Epidermal melanocyte (primary cell): ENCODE data around the gene KCNK16.

Experiments
- DNase-seq: peaks from one replicate; pipeline ENCODE4 v3.0.0; 2011; ENCODE audit warnings: low spot score; ENCODE audit not compliant: insufficient read length

The KCNK16 gene

DNA sequence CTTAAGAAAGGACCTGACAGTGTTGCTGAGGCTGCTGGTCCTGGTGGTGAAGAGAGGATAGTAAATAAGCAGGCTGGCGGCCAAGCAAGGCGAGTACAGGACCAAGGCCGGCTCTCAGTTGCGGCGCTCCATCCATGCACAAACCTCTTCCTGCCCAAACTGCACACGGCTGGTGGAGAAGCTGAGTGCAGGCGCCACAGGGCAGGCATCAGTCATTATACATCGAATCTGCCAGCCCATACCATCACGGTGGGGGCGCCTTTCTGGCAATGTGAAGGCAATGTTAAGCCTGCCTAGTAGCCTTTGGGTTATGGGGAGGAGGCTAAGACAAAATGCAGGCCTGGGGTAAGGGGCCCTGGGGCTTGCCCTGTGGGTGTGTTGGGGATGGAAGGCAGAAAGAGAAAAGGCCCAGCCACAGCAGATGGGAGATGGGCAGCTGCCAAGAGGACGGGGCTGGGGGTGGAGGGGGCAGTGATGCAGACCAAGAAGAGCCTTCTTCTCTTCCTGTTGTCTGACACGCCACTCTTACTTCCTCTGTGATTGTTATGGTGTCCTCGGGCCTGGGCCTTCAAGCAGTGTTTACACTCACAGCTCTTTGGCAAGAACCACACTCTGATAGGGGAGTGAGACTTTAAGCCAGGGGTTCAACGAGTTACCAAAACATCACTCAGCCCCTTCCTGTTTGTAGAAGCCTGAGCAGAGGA is 20.3 kb upstream of the KCNK16 start:
- no peak for DNase-seq

DNA sequence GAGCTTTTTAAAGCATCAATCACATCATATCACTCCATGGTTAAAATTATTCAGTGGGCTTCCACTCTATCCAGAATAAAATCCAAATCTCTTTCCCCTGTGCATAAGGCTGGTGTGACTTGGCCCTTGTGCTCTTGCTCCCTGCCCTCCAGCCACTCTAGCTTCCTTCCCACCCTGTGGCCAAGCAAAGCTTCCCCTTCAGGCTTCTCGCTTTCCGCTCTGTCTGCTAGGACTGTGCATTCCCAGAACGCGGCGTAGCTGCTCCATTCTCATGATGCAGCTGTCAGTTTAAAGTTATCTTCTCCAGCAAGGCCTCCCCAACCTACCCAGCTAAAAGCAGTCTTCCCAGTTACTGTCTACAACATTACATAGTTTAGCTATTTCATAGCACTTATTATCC is 19.4 kb upstream of the KCNK16 start:
- no peak for DNase-seq

GRCh38 chr6:39341352-39341751 is 18.9 kb upstream of the KCNK16 start:
- DNase-seq, result no peak

- DNase-seq, result no peak
Observed at GRCh38 chr6:39339868-39340550, 17.5 kb upstream of the KCNK16 start.

DNA sequence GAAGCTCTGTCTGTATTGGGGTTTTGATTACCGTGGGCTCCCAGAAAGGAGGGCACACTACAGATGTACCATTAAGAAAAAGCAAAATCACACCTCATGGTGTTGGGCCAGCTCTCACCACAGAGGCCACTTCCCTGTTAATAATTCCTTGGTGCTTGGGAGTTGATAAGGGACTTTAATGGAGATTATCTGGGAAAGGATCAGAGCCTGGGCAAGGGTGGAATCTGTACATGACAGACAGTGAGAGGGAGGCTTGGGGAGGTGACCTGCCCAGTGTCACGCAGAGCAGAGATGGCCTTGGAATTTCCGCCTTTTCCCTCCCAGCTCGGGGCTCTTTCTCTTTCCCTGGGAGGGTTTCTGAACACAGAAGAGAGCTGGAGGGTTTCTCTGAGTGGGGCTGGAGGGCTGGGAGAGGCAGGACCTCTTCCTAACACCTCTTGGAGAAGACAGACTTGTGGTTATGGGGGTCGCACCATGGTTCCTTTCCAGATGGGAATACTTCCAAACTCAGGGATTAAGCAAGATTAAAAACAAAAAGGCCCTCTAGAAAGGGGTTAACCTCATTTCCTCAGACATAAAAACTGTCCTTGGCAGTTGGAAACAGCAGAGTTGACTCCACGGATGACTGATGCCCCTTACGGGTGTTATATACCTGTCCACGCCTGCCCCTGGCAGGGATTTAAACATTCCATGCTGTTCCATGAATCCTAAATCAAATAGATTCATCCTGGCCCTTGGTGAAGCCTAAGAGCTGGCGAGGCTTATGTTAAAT is 16.8 kb upstream of the KCNK16 start:
- no peak for DNase-seq

- DNase-seq, result no peak
Observed at GRCh38 chr6:39338397-39338796, 15.9 kb upstream of the KCNK16 start.

GRCh38 chr6:39335780-39336545 is 13.5 kb upstream of the KCNK16 start:
- DNase-seq, result no peak

DNA sequence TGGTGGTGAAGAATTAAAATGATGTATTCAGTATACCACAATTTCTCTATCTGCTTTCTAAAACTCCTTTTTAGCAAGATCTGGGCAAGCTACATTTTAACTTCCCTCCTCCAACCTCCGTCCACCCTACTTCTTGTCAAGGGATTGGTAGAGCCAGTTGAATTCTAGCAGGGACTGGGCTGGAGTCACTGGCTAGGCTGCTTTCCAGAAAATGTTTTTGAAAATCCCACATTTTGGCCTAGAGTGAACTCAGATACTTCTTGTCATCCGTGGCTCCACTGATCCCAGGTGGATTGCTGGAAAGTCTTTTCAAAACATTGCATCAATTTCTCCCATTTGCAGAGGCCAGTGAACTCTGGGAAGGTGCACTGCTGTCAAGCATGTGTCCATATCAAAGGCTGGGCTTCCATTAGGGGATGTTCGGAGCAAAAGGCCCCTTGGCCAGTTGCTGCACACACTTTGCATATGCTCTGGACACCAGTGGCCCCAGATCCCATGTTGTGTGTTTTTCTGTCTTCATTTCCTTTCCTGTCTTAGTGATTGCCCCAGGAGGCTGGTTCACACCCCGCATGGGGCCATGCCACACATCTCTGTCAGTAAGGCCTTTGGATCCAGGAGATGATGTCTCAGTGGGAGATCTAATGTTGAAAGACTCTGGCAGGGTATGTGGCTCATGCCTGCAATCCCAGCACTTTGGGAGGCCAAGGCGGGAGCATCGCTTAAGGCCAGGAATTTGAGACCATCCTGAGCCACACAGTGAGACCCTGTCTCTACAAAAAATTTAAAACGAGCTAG is 11.3 kb upstream of the KCNK16 start:
- no peak for DNase-seq

- DNase-seq, result no peak
Observed at GRCh38 chr6:39330476-39330875, 8.0 kb upstream of the KCNK16 start.

- DNase-seq, result no peak
Observed at GRCh38 chr6:39330057-39330456, 7.6 kb upstream of the KCNK16 start.

DNA sequence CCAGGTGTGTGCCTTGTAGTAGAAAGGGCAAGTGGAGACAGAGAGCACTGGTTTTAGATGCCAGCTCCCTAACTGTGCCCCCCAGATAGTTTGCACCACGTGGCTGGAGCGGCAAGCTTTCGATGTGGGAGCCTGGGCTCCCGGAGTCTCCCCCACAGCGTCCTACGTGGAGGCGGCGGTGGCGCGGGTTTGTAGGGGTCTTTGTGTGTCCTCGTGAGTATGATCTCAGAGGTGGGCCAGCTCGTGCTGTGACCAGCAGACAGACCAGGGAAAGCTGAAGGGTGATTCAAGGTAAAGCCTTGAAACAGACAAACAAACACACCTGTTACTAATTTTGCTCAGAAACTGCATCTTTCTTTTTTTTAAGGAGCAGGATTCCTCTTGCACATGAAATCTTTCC is 5.6 kb upstream of the KCNK16 start:
- DNase-seq, result no peak

GRCh38 chr6:39327507-39327906 is 5.0 kb upstream of the KCNK16 start:
- no peak for DNase-seq

DNA sequence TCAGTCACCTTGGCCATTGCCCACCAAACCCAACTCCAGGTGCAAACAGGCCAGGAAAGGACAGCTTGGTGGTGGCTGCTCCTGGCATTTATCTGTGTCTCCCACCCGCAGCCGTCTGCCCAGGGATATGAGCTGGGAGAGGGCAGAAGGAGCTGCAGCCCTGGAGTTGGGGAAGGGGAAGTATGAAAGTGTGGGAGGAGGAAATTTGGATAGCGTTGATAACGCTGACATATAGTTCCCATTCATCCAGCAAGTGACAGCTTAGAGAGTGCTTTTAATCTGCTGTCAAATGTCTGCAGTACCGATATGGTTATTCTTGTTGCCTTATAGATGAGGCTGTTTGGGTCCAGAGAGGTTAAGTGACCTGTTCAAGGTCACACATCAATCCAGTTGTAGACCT is 741 bp downstream of the KCNK16 start:
- no peak for DNase-seq

DNA sequence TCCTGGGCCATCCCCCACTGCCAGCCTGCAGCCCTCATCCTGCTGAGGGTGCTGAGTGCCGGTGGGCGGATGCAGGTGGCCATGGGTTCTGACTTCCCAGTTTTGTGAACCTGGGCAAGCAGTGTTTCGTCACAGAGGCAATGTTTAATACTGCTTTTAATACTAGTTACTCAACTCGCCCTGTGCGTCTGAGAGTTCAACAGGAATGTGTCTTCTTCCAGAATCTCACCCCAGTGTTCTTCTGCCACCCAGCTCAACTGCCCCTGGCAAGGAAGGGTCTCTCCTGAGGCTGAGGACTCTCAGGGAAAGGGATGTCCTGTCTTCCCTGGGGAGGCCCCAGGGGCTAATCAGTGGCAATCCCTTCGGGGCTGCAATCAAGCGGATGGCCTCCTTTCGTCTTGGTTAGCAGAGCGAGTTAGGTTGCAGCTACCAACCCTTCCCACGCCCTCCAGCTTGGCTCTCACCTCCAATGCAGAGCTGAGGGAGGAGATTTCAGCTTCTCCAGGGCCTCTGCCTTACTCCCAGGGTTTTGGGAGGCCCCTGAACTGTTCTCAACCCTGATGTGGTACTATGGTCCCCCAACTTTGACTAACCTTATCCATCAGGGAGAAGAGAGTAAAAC is 2.0 kb downstream of the KCNK16 start:
- DNase-seq, result no peak

- DNase-seq, result no peak
Observed at GRCh38 chr6:39319621-39320362, 2.7 kb downstream of the KCNK16 start.

DNA sequence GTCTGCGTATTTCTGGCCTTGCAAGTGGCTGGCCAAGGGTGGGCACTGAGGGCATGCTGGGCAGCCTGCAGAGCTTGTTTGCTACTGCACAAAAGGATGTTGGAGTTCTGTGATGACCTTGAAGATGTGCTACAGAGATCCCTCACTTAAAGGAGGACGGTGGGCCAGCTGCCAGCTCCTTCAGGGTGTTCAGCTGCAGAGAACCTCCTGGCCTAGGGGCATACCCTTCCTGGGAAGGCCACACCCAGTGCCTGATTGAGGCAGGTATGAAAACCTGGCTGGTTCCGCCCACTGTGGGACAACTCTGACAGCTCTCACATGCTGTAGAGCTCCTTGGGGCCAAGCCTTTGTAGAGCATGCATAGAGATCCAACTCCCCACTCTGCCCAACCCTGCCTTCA is 5.2 kb downstream of the KCNK16 start:
- DNase-seq, result no peak

DNA sequence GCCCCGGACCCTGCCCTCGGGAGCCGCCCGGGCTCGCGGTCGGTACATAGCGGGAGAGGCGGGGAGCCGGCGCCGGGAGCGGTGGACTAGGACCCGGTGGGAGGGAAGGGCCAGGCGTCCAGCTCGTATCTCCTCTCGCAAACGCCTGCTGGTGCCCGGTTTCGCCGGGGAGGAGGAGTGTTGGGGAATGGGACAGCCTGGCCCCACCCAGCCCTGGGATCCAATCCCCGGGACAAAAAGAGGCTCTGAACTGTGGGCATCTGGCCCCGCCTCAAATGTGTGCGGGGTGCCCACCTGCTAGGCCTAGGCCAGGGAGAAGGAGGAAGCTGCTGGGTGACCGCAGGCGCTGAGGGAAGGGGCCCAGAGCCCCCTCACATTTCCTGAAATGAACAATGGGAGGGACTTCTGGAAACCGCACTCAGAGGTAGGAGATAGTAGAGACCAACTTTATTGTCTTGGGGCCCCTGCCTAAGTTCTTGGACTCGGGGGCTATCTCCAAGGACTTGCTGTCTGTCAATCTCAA is 8.2 kb downstream of the KCNK16 start, which contains the start of gene KCNK17:
Gene KCNK17, minus strand, starts transcription at position 147 of the 523 bp plus-strand sequence. Its CDS starts 99 bp downstream, at position 48.
- no peak for DNase-seq

DNA sequence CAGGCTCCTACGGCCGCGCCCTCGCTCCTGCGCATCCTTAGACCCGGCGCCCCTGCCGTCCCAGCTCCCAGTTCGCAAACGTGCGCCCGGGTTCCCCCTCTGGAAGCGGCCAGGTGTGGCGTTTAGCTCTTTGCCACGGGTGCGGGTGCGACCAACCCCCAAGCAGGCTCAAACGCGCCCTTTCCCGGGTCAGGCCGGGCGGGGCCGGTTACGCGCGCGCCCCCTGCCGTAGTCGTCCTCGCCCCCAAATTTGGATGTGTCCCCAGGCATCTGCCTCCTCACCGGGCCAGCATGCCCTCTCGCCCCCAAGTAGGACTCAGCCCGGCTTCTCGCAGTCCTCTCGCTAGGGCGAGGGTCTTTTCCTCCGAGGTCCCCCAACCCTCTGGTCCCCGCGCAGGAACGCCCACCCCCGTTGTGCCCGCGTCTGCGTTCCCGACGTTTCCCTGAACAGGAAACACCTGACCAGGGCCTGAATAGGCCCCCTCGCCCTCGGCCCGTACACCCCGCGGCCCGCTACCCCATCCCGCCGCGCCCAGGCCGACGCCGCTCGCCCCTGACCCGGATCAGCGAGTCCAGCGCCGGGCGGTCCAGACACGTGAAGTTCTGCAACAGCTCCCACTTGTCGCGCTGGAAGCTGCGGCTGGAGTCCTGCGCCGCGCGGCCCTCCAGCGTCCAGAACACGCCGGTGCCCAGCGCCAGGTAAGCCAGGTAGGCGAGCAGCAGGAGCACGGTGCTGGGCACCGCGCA is 8.8 kb downstream of the KCNK16 start:
- no peak for DNase-seq
